Activated CD8-positive, alpha-beta memory T cell treated with anti-CD3 and anti-CD28 coated beads for 36 hours (primary cell): Measurements from ENCODE around the gene PERM1. TPM values are rescaled to one million over a fixed set of nuclear protein-coding genes. Genes with fewer than 3 reads are reported as not detected.
"Not testable (repeated sequence)": the region's sequence is repeated elsewhere in the genome, so short reads cannot be mapped to it uniquely, and the experiment has no call there.

Experiments used
- CTCF ChIA-PET: fragments of 350-600 bp; sonication (Branson Sonifier 250); formaldehyde crosslinking; loops from one replicate; lab custom pipeline; 2021; ENCODE audit warnings: antibody characterized with exemption; lab: Charles Lee
- POLR2A ChIA-PET: fragments of 350-600 bp; sonication (Branson Sonifier 250); formaldehyde crosslinking; loops from one replicate; lab custom pipeline; 2021; ENCODE audit warnings: antibody characterized with exemption; lab: Charles Lee
- total RNA-seq, 2 experiments: library from RNA; stranded (reverse); gene quantifications; one replicate each; pipeline ENCODE4 v1.2.3, GENCODE V29; 2021

PERM1 gene
- total RNA-seq, 2 experiments from 2014 or later = not detected

GRCh38 chr1:961132-961669, 20.7 kb downstream of the PERM1 start:
- CTCF ChIA-PET = no interaction called here
- POLR2A ChIA-PET = no interaction called here

GRCh38 chr1:960363-961131, 21.3 kb downstream of the PERM1 start, which contains the start of gene KLHL17:
Gene KLHL17 (plus strand): TSS chr1:960584. CDS start chr1:960694, 110 bp downstream.
- CTCF ChIA-PET = no interaction called here

DNA sequence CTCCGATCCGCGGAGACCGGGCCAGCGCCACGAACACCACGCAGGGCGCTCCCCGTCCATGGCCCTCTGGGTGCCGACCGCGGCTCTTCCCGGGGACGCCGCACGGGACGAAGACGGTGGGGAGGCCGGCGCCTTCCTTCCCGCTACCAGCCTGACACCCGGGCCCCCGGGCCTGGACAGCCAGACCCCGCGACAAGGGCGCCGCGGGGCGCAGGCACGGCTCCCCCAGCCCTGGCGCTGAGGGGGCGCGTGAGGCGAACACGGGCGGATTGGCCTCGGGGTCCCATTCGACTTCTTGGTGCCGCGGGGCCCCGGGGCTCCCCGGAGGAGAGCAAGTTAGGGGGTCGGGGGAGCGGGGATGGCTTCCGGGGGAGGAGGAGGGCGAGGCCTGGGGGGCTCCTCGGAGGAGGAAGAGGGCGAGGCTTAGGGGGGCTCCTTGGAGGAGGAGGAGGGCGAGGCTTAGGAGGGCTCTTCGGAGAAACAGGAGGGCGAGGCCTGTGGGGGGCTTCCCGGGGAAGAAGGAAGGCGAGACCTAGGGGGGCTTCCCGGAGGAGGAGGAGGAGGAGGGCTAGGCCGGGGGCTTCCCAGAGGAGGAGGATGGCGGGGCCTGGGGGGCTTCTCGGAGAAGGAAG, 22.0 kb downstream of the PERM1 start:
- ChIA-PET POLR2A (interaction anchor here (0.6 kb wide), 1 partner anchor 248 kb away, joined by 3 read pairs; no protein-coding TSS in a partner anchor), CTCF (interaction anchor here (1.1 to 1.2 kb wide), 2 partner anchors 17 to 20 kb away, joined by 4 to 7 read pairs; no protein-coding TSS in a partner anchor)

More at GRCh38 chr1:960363-961131, 21.3 kb downstream of the PERM1 start, which contains the start of gene KLHL17:
- POLR2A ChIA-PET = no interaction called here

DNA sequence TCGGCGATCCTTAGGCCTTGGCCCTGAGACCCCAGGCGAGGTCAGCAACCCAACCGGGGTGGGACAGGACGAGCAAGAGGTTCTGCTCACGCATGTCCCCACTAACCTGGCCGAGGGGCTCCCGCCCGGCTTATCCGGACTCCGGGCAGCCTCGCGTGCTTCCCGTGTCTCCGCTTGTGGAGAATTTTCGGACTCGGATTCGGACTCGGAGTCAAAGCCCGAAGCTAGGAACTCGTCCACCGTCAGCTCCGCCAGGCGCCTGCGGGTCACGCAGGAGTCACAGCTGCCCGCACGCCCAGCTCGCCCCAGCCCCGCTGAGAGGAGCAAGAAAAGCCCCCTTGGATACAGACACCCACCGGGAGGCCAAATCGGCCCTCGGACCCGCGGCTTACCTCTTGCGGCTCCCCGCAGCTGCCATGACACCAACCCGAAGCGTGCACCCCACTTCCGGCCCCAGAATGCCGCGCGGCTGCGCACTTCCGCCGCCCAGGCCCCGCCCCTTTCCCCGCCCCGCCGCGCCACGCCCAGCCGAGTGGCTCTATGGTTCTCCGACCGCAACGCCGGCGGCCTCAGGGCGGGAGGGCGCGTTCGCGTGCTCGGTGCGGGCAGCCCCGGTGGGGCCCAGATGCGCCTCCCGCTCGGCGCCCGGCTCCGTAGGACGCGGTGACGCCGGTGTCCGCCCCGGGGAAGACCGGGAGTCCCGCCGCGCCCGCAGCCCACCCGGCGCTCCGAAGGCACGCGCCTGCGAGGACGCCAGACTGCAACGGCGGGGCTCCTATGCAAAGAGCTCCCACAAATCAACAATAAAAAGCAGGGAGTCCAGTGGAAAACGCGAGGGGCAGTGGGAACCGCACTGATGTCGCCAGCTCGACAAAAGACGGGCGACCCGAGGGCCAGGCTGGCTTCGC, 22.8 kb downstream of the PERM1 start, which contains the start of gene NOC2L:
TSS of gene NOC2L (minus strand) at position 434 of the 908 bp plus-strand sequence. CDS start at position 418, 16 bp downstream.
- ChIA-PET POLR2A (interaction anchor here (0.6 kb wide), 1 partner anchor 249 kb away, joined by 3 read pairs; no protein-coding TSS in a partner anchor), CTCF (interaction anchor here (0.8 to 1.2 kb wide), 4 partner anchors 8 to 60 kb away, joined by 3 to 7 read pairs (median 4); partner anchors contain the start of gene PLEKHN1)

GRCh38 chr1:956636-957035, 25.3 kb downstream of the PERM1 start:
- POLR2A ChIA-PET = no interaction called here
- CTCF ChIA-PET = interaction anchor here (0.9 kb wide), 1 partner anchor 28 kb away, joined by 3 read pairs; no protein-coding TSS in a partner anchor

GRCh38 chr1:955474-955873, 26.4 kb downstream of the PERM1 start:
- ChIA-PET CTCF (interaction anchor here (0.6 to 1.5 kb wide), 2 partner anchors 12 to 29 kb away, joined by 3 to 5 read pairs; no protein-coding TSS in a partner anchor), POLR2A (interaction anchor here (0.6 to 1.1 kb wide), 3 partner anchors 10 to 17 kb away, joined by 3 read pairs; no protein-coding TSS in a partner anchor)

GRCh38 chr1:954927-955326, 27.0 kb downstream of the PERM1 start:
- CTCF ChIA-PET = interaction anchor here (1.5 kb wide), 1 partner anchor 29 kb away, joined by 5 read pairs; no protein-coding TSS in a partner anchor
- POLR2A ChIA-PET = interaction anchor here (1.0 to 1.1 kb wide), 2 partner anchors 10 to 14 kb away, joined by 3 read pairs; no protein-coding TSS in a partner anchor

- CTCF ChIA-PET = interaction anchor here (1.5 kb wide), 1 partner anchor 30 kb away, joined by 5 read pairs; no protein-coding TSS in a partner anchor
- POLR2A ChIA-PET = no interaction called here
Measured at GRCh38 chr1:953524-954320, 28.2 kb downstream of the PERM1 start.

GRCh38 chr1:952603-953002, 29.3 kb downstream of the PERM1 start:
- CTCF ChIA-PET = interaction anchor here (1.7 kb wide), 1 partner anchor 10 kb away, joined by 4 read pairs; no protein-coding TSS in a partner anchor
- POLR2A ChIA-PET = interaction anchor here (0.6 kb wide), 1 partner anchor 9 kb away, joined by 10 read pairs; no protein-coding TSS in a partner anchor

DNA sequence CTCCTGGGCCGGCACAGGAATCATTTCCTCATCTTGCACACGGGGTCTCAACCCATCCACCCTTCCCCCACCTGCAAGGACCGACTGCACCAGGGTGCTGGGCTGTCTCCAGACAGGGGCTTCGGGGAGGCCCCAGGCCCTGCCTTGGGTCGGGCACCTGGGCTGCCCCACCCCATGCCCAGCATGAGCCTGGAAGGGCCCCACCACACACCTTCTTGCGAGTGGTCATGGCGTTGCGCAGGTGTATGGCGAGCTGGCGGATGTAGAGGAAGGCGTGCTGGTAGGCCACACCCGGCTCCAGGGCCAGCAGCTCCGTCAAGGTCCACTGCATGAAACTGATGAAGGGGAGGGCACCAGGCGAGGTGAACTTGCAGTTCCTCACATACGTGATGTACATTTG, 29.7 kb downstream of the PERM1 start:
- CTCF ChIA-PET = interaction anchor here (1.7 kb wide), 1 partner anchor 9 kb away, joined by 4 read pairs; no protein-coding TSS in a partner anchor
- POLR2A ChIA-PET = no interaction called here

- POLR2A ChIA-PET = no interaction called here
Measured at GRCh38 chr1:951364-951763, 30.5 kb downstream of the PERM1 start.

GRCh38 chr1:950881-951280, 31.0 kb downstream of the PERM1 start:
- CTCF ChIA-PET = no interaction called here
- POLR2A ChIA-PET = no interaction called here

More at GRCh38 chr1:951364-951763, 30.5 kb downstream of the PERM1 start:
- CTCF ChIA-PET = interaction anchor here (1.7 kb wide), 1 partner anchor 8 kb away, joined by 4 read pairs; no protein-coding TSS in a partner anchor

GRCh38 chr1:950268-950667, 31.6 kb downstream of the PERM1 start:
- ChIA-PET CTCF (no interaction called here), POLR2A (no interaction called here)

GRCh38 chr1:947958-948357, 33.9 kb downstream of the PERM1 start:
- ChIA-PET POLR2A (no interaction called here), CTCF (no interaction called here)

GRCh38 chr1:946811-947210, 35.1 kb downstream of the PERM1 start:
- CTCF ChIA-PET, POLR2A ChIA-PET: not testable (repeated sequence)

DNA sequence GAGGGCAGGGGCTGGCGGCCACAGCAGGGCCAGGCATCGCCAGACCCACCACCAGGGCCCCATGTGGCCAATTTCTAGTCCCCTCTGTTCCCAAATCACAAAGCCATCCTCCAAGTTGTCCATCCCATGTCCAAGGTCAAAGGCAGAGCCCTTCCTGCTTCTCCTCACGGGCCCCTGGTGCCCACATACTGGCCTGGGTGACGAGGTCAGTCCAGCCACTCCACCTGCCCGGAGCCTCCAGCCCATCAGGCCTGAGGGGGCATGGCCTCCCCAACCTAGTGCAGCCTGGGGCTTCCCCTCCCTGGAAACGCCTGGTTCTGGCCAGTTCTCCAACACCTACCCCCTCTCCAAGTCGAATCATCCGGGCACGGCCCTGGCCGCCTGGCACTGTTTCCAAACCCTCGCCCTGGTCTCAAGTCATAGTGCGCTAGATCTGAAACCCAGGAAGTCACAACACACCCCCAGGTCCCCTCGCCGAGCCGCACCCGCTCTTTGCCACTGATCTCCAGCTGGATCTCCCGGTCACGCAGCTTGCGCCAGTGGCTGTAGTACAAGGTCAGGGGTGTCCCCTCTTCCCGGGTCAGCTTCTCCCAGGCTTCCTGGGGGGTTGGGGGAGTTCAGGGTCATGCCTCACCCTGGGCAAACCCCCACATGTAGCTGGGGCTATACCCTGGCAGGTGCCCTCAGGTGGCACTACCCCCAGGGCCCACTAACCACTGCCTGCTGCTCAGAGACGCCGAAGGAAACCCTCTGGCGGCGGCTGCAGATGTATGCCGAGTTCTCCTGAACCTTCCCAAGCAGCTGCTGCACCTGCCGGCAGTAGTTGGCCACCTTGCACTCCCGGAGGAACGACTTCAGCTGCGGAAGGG, 36.0 kb downstream of the PERM1 start:
- POLR2A ChIA-PET = no interaction called here
- CTCF ChIA-PET = no interaction called here
